WI38 (cell line): ENCODE results near the gene CDKL1.
A peak's percentile ranks its signal among the peaks of the same experiment; 100 is the strongest.

Source experiments
- H3K4me3 ChIP-seq: 2 replicates; pipeline ENCODE4 v1.5.1; 2011; ENCODE audit warnings: low read depth, mild to moderate bottlenecking, control low read depth, low read length
- TF ChIP-seq, protein P1 (sequence below): IDR thresholded peaks from 2 replicates; pipeline ENCODE4 v1.5.1; 2012; ENCODE audit warnings: low read depth, mild to moderate bottlenecking, control low read depth, low read length

CDKL1 gene

DNA sequence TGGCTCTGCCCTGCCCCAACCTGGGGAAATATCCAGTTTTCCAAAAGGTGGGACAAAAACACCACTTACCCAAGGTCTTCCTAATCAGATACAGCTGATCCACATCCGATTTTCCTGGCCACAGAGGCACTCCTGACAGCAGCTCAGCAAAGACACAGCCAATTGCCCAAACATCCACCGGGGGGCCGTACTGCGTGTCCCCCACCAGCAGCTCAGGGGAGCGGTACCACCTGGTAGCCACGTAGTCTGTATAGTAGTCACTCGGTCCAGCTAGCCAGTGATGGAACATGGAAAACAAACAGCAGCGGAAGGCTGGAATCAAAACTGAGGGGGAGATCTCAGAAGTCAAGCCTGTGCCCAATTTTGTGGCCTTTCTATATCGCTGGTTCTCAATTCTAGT lies 55.7 kb downstream of the CDKL1 start:
- no peak overlapping the region for H3K4me3 ChIP-seq
- TF ChIP-seq, protein P1, sequence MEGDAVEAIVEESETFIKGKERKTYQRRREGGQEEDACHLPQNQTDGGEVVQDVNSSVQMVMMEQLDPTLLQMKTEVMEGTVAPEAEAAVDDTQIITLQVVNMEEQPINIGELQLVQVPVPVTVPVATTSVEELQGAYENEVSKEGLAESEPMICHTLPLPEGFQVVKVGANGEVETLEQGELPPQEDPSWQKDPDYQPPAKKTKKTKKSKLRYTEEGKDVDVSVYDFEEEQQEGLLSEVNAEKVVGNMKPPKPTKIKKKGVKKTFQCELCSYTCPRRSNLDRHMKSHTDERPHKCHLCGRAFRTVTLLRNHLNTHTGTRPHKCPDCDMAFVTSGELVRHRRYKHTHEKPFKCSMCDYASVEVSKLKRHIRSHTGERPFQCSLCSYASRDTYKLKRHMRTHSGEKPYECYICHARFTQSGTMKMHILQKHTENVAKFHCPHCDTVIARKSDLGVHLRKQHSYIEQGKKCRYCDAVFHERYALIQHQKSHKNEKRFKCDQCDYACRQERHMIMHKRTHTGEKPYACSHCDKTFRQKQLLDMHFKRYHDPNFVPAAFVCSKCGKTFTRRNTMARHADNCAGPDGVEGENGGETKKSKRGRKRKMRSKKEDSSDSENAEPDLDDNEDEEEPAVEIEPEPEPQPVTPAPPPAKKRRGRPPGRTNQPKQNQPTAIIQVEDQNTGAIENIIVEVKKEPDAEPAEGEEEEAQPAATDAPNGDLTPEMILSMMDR: no peak

DNA sequence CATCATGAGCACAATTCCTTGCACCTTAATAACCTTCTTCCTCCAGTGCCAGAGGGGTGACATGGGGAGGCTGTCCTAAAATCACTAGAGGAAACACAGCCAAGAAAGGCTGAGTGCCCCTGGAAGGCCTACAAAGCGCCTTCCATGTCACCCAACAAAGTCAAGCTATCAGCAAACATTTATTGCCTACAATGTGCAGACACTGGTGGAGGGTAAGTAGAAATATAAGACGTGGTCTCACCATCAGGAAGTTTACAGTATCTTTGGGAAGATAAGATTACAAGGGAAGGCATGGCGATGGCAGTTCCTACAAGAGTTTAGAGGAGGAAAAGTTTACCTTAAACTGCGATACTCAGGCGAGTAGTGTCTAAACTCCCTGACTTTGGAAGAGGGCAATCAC lies 56.6 kb downstream of the CDKL1 start:
- TF ChIP-seq, protein P1: no peak
- no peak overlapping the region for H3K4me3 ChIP-seq

DNA sequence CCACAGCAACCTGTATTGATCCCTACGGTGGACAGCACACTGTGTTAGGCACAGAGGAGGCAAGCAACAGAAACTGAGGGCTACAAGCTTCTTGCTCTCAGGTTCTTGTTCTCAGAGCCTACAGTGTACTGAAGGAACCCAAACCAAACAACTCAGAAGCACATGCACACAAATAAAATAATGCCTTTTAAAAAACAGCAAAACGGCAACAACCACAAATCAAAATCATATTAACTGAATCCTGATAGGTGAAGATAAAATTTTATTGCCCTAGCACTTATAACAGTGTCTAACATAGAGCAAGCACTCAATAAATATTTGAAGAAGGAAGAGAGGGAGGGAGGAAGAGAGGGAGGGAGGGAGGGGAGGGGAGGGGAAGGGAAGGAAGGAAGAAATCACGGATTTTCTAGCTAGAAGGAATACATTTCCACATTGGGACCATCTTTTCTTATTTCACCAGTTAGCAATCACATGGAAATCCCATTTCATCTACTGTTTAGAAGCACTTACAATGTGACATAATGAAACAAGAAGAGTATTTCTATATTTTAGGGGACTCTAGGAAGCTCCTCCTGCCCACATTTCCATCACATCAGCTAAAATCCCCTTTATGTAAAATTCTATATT lies 57.4 kb downstream of the CDKL1 start:
- H3K4me3 ChIP-seq: no peak overlapping the region
- TF ChIP-seq, protein P1: no peak

DNA sequence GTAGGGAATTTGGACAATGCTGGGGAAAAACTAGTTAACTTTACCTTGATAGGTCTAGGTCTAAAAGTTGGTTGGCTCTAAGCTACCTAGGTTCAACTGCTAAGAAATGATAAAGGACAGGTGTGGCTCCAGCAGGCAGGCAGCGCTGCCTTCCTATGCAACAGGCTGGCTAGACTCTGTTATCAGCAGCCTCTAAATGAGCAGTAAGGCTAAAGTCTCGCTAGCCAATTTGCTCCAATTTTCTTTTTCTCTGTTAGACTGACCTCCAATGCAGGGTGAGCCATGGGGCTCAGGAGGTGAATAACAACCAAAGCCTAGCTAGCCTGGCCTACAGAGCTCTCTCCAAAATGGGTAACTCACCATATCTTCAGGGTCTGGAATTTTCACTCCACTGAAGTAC lies 58.1 kb downstream of the CDKL1 start:
- H3K4me3 ChIP-seq: no peak overlapping the region
- TF ChIP-seq, protein P1: no peak

DNA sequence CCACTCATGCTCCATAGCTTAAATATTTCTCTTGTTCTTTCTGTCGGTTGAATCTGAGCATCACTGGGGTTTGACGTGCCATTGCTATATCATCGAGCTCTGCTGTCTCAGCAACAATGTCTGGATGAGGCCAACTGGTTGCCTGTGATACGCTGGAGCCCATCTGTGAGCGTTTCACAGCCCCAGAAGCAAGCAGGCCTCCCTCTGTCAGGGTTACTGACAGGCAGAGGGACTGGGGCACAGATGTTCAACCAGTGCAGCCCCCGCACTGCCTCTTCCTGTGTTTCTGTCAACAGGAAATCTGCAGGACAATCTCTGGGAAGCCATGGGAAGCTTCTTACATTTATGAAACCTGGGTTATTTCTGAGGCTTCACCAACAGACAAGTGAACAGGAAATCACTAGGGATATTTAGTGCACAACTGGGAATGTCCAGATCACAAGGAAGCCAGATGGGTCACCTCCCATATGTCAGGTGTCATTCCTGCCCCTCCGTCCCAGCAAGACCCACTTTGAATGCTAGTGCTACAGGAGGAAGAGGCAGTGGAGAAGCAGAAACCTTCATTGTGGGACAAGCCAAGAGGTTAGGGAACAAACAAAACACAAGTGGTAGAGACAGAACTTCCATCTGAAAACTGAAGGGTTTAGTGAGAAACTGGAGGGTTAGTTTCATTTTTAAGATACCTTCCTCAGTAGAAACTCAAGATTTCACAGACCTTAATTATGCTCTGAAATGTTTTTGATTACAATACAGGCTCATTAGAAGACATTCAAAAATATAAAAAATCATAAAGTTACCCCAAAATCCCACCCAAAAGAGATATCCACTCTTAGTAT lies 60.5 kb downstream of the CDKL1 start:
- peak overlapping the region; percentile 3; the same call in 1 of the 2 replicates for H3K4me3 ChIP-seq

DNA sequence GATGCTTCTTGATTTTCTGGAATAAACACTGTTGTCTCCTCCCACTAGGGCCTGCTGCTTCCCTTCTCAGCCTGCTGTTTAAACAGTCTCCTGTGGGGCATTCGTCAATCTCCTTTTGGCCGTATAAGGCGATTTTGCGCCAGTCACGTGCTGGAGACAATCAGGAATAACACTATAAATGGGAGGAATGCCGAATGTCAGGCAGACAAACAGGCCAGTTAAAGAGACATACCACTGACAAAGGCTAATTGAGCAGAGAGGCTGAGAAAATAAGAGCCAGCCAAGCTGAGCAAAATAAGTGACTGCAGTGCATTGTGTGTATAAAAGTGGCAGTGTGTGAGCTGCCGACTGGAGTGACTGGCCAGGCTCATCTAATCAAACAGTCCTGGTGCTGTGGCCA lies 61.3 kb downstream of the CDKL1 start:
- H3K4me3 ChIP-seq: no peak overlapping the region
- TF ChIP-seq, protein P1: no peak

More for the DNA sequence above, 60.5 kb downstream of the CDKL1 start:
- TF ChIP-seq, protein P1: no peak

DNA sequence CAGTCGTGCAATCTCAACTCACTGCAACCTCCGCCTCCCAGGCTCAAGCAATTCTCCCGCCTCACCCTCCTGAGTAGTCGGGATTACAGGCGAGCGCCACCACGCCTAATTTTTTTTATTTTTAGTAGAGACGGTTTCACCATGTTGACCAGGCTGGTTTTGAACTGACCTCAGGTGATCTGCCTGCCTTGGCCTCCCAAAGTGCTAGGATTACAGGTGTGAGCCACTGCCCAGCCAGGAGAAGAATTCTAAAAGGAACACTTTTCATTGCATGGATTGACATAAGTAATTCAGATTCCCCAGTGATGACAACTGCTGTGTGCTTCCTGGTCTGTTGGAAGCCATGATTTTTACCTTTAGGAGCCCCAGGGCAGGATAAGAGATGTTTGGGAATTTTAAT lies 62.5 kb downstream of the CDKL1 start:
- H3K4me3 ChIP-seq: no peak overlapping the region
- TF ChIP-seq, protein P1: no peak
